Natural killer cell (primary cell): ENCODE measurements around the gene PICK1. TPM values are rescaled to one million over a fixed set of nuclear protein-coding genes. Genes with fewer than 3 reads are reported as not detected.

Experiments used
- ATAC-seq, 3 donors: fragments of 150-1000 bp in 2 of 3; fragments of 200-7000 bp in 1 of 3; cut with Tn5 transposase; 1 replicate in 1 of 3; 2 replicates in 2 of 3; pipeline ENCODE4 v1.10.0; 2021; ENCODE audit warnings: mild to moderate bottlenecking in 2 of 3, moderate library complexity in 2 of 3
- DNase-seq, 2 donors: peaks; one replicate each; pipeline versions ENCODE4 v3.0.0 to v3.0.0-alpha.2; 2013 to 2021; ENCODE audit warnings: mixed read lengths in 1 of 2
- H3K27ac ChIP-seq: one replicate; pipeline ENCODE4 v1.5.1; 2013; ENCODE audit warnings: mild to moderate bottlenecking, low read length
- H3K27me3 ChIP-seq: one replicate; pipeline ENCODE4 v1.6.1; 2013; ENCODE audit warnings: low read length; ENCODE audit not compliant: control insufficient read depth, insufficient read depth
- H3K36me3 ChIP-seq: one replicate; pipeline ENCODE4 v1.6.1; 2013; ENCODE audit warnings: low read length; ENCODE audit not compliant: control insufficient read depth, insufficient read depth
- H3K4me1 ChIP-seq: one replicate; pipeline ENCODE4 v1.6.1; 2013; ENCODE audit warnings: low read length; ENCODE audit not compliant: control insufficient read depth, insufficient read depth
- H3K4me3 ChIP-seq: one replicate; pipeline ENCODE4 v1.5.1; 2013; ENCODE audit warnings: low read length
- H3K9me3 ChIP-seq: one replicate; pipeline ENCODE4 v1.6.1; 2013; ENCODE audit warnings: low read length; ENCODE audit not compliant: control insufficient read depth, insufficient read depth
- H3K27ac Mint-ChIP-seq, 2 donors: one replicate each; pipeline ENCODE4 v1.8.0; 2022; ENCODE audit warnings: mild to moderate bottlenecking in 2 of 2, mixed read lengths in 2 of 2, moderate library complexity in 1 of 2
- H3K27me3 Mint-ChIP-seq, 2 donors: one replicate each; pipeline ENCODE4 v1.8.0; 2022; ENCODE audit warnings: low read depth in 2 of 2, mixed read lengths in 2 of 2
- H3K36me3 Mint-ChIP-seq: one replicate; pipeline ENCODE4 v1.8.0; 2022; ENCODE audit warnings: mixed read lengths
- H3K4me1 Mint-ChIP-seq, 2 donors: one replicate each; pipeline ENCODE4 v1.8.0; 2022; ENCODE audit warnings: mixed read lengths in 2 of 2
- H3K4me3 Mint-ChIP-seq: one replicate; pipeline ENCODE4 v1.8.0; 2022; ENCODE audit warnings: mild to moderate bottlenecking, moderate library complexity, mixed read lengths
- H3K9me3 Mint-ChIP-seq, 2 donors: one replicate each; pipeline ENCODE4 v1.8.0; 2022; ENCODE audit warnings: mixed read lengths in 2 of 2
- CTCF ChIP-seq: fragments of 200-600 bp; IDR thresholded peaks from one replicate; pipeline ENCODE4 v1.8.0; 2022; ENCODE audit warnings: antibody characterized with exemption
- WGBS: methylation state at CpG from one replicate; pipeline ENCODE4 v1.1.7; 2013; ENCODE audit warnings: missing lambda C conversion rate; ENCODE audit not compliant: insufficient coverage; 5-methylcytosine and 5-hydroxymethylcytosine counted together
- intact Hi-C: fragments of 100-400 bp; cut with micrococcal nuclease; formaldehyde crosslinking; loops from one replicate; pipeline ENCODE4 v1.14.2; 2022
- total RNA-seq, 4 donors: library from RNA; stranded (reverse); fragments of 120-200 nt in 1 of 4; gene quantifications; one replicate each; pipeline versions ENCODE4 v1.2.3 to v1.2.4, GENCODE V29; 2013 to 2022

Gene PICK1
- total RNA-seq, 3 donors from 2014 or later (not counting 1 experiment from before 2014, with no cell fraction given): 28.4 to 30.9 (median 29.9) TPM

GRCh38 chr22:38104084-38104483, 46.9 kb downstream of the PICK1 start:
- TF ChIP-seq CTCF: no peak
- Histone ChIP-seq H3K4me1 (peaks cover 25% of the 10 kb centered on the region), H3K27me3 (no peaks in the 10 kb centered on the region), H3K9me3 (no peaks in the 10 kb centered on the region), H3K36me3 (peaks cover under 1% of the 10 kb centered on the region), H3K27ac (no peak overlapping the region), H3K4me3 (no peak overlapping the region)
- Mint-ChIP-seq H3K27ac (peak overlapping the region; percentile 58 to 85), H3K9me3 (peaks cover 0 to 2% of the 10 kb centered on the region in 2 donors), H3K36me3 (no peaks in the 10 kb centered on the region), H3K27me3 (no peaks in the 10 kb centered on the region), H3K4me3 (peak overlapping the region; percentile 77), H3K4me1 (peaks cover 37 to 57% of the 10 kb centered on the region in 2 donors)
- WGBS: 94% methylated on average over 6 of the region's 6 CpGs
- ATAC-seq: no peak
- DNase-seq: no peak
- intact Hi-C loops: no loop called here

GRCh38 chr22:38106814-38107578, 49.8 kb downstream of the PICK1 start:
- no peak overlapping the region for H3K27ac Mint-ChIP-seq
- Histone ChIP-seq H3K27me3 (no peaks in the 10 kb centered on the region), H3K4me3 (no peak overlapping the region), H3K27ac (no peak overlapping the region), H3K36me3 (peaks cover 9% of the 10 kb centered on the region), H3K9me3 (peaks cover 5% of the 10 kb centered on the region), H3K4me1 (peaks cover 23% of the 10 kb centered on the region)
- ATAC-seq (no peak), DNase-seq (no peak)
- peak overlapping the region; percentile 22 for H3K4me3 Mint-ChIP-seq
- intact Hi-C loops: no loop called here
- no peaks in the 10 kb centered on the region for H3K27me3 Mint-ChIP-seq
- no peak for TF ChIP-seq CTCF
- 90% methylated on average over 17 of the region's 17 CpGs for WGBS
- peaks cover 0 to 6% of the 10 kb centered on the region in 2 donors for H3K9me3 Mint-ChIP-seq
- no peaks in the 10 kb centered on the region for H3K36me3 Mint-ChIP-seq
- peaks cover 31 to 55% of the 10 kb centered on the region in 2 donors for H3K4me1 Mint-ChIP-seq

- TF ChIP-seq CTCF: no peak
- Mint-ChIP-seq H3K27me3 (no peaks in the 10 kb centered on the region), H3K4me1 (peaks cover 28 to 51% of the 10 kb centered on the region in 2 donors), H3K9me3 (peaks cover 0 to 6% of the 10 kb centered on the region in 2 donors), H3K36me3 (no peaks in the 10 kb centered on the region), H3K27ac (peak overlapping the region; percentile 56 to 93), H3K4me3 (peak overlapping the region; percentile 14)
- H3K9me3 ChIP-seq: peaks cover 5% of the 10 kb centered on the region
- H3K36me3 ChIP-seq: peaks cover 12% of the 10 kb centered on the region
- ATAC-seq: no peak
- H3K4me1 ChIP-seq: peaks cover 23% of the 10 kb centered on the region
- H3K4me3 ChIP-seq: no peak overlapping the region
- WGBS: 94% methylated on average over 17 of the region's 17 CpGs
- no peak overlapping the region for H3K27ac ChIP-seq
- intact Hi-C loops: no loop called here
- no peak for DNase-seq
- H3K27me3 ChIP-seq: no peaks in the 10 kb centered on the region
Observed at GRCh38 chr22:38107692-38108515, 50.7 kb downstream of the PICK1 start.
